ENCODE measurements around the gene NBEA. TPM values are rescaled to one million over a fixed set of nuclear protein-coding genes. Genes with fewer than 3 reads are reported as not detected.
"Not testable (repeated sequence)": the region's sequence is repeated elsewhere in the genome, so short reads cannot be mapped to it uniquely, and the experiment has no call there.

The NBEA gene
- polyA plus RNA-seq, 1 experiment: 1.3 TPM

DNA sequence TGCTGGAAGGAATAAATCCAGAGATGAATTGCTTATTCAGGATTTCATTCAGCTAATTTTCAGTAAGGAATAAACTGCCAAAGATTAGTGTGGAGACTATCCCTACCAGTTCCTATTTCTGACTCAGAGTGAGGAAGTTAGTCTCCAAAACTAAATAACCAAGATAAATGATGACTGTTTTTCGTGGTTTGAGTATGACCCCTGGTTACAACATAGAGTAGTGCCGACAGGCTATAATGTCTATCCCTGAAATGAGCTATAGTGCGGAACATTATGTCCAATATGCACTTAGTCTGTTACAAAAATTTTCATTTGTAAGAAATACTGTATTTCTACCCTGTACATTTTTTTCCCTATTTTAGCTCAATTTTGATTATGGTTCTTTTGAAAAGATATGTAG is 51.4 kb downstream of the NBEA start:
- ChIA-PET CTCF (no interaction called here), POLR2A (no interaction called here)
- DNase-seq (ENCODE audit: low read depth, low spot score): no peak
- Histone ChIP-seq H3K27ac (ENCODE audit: low read depth, low read length) (no peak overlapping the region), H3K27me3 (ENCODE audit: control insufficient read depth, insufficient read depth, low read length) (no peaks in the 10 kb centered on the region), H3K9me3 (ENCODE audit: control insufficient read depth, insufficient read depth, low read length) (peaks cover 12% of the 10 kb centered on the region), H3K4me3 (ENCODE audit: low read depth, low read length) (no peak overlapping the region)
- TF ChIP-seq, protein P1, sequence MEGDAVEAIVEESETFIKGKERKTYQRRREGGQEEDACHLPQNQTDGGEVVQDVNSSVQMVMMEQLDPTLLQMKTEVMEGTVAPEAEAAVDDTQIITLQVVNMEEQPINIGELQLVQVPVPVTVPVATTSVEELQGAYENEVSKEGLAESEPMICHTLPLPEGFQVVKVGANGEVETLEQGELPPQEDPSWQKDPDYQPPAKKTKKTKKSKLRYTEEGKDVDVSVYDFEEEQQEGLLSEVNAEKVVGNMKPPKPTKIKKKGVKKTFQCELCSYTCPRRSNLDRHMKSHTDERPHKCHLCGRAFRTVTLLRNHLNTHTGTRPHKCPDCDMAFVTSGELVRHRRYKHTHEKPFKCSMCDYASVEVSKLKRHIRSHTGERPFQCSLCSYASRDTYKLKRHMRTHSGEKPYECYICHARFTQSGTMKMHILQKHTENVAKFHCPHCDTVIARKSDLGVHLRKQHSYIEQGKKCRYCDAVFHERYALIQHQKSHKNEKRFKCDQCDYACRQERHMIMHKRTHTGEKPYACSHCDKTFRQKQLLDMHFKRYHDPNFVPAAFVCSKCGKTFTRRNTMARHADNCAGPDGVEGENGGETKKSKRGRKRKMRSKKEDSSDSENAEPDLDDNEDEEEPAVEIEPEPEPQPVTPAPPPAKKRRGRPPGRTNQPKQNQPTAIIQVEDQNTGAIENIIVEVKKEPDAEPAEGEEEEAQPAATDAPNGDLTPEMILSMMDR (IDR thresholded peaks at IDR 0.05; ENCODE audit: low read depth, low read length): no peak

DNA sequence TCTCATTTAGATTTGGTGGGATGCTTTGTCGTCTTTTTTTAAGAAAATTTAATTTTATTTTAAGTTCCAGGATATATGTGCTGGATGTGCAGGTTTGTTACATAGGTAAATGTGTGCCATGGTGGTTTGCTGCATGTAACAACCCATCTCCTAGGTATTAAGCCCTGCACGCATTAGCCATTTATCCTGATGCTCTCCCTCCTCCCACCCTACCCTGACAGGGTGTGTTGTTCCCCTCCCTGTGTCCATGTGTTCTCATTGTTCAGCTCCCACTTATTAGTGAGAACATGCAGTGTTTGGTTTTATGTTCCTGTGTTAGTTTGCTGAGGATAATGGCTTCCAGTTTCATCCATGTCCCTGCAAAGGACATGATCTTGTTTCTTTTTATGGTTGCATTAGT is 61.7 kb downstream of the NBEA start:
- H3K27ac ChIP-seq (ENCODE audit: low read depth, low read length); H3K9me3 ChIP-seq (ENCODE audit: control insufficient read depth, insufficient read depth, low read length); H3K4me3 ChIP-seq (ENCODE audit: low read depth, low read length); CTCF ChIA-PET; POLR2A ChIA-PET; H3K27me3 ChIP-seq (ENCODE audit: control insufficient read depth, insufficient read depth, low read length); DNase-seq (ENCODE audit: low read depth, low spot score): not testable (repeated sequence)

DNA sequence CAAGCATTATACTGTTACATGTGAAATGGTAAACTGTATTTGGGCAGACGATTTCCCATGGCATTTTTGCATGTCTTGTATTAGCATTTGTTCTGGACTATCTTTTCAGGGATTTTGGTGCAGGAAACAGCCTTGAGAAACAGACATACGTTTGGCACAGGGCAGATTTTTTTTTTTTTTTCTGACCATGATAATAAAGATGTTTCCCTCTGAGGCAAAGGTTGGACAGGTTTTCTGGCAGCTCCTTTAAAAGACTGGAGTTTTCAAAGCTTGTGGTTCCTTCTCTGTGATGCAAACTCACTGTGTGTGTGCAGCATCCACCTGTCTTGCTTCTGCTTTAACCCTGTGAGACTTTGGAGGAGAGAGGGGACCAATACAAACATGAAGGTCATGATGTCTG is 63.0 kb downstream of the NBEA start:
- H3K9me3 ChIP-seq (ENCODE audit: control insufficient read depth, insufficient read depth, low read length): no peaks in the 10 kb centered on the region
- TF ChIP-seq, protein P1 (IDR thresholded peaks at IDR 0.05; ENCODE audit: low read depth, low read length): no peak
- H3K27me3 ChIP-seq (ENCODE audit: control insufficient read depth, insufficient read depth, low read length): no peaks in the 10 kb centered on the region
- no peak overlapping the region for H3K4me3 ChIP-seq (ENCODE audit: low read depth, low read length)
- CTCF ChIA-PET: no interaction called here
- H3K27ac ChIP-seq (ENCODE audit: low read depth, low read length): no peak overlapping the region
- POLR2A ChIA-PET: no interaction called here
- DNase-seq (ENCODE audit: low read depth, low spot score): no peak

DNA sequence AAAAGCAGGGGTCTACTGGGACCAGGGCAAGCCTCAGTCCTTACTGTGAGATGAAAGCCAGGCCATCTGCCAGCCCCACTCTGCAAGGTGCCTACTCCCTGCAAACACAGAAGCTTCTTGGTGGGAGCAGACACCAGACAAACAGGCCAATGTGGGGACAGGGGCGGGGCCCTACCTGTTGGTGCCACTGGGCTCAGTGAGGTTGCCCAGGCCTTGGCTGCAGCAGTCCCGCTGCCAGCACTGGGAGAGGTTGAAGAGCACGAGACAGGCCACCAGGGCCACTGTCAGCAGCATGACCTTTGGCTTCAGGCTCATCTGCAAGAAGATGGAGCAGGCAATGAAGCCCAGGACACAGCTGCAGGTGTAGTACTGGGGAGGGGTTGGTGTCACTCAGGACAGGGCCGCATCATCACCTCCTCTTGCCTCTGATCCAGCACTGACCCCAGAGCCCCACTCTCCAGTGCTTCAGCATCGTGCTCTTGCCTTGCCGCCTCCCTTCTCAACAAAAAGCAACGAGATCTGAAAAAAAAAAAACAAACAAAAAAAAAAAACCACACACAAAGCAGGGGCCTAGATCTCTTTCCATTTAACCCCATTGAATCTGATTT is 72.6 kb downstream of the NBEA start:
- H3K4me3 ChIP-seq (ENCODE audit: low read depth, low read length): no peak overlapping the region
- TF ChIP-seq, protein P1 (IDR thresholded peaks at IDR 0.05; ENCODE audit: low read depth, low read length): no peak
- no peaks in the 10 kb centered on the region for H3K27me3 ChIP-seq (ENCODE audit: control insufficient read depth, insufficient read depth, low read length)
- H3K27ac ChIP-seq (ENCODE audit: low read depth, low read length): no peak overlapping the region
- ChIA-PET CTCF (interaction anchor here (0.7 kb wide), 1 partner anchor 20 kb away, joined by 11 read pairs; no protein-coding TSS in a partner anchor), POLR2A (no interaction called here)
- no peak for DNase-seq (ENCODE audit: low read depth, low spot score)
- H3K9me3 ChIP-seq (ENCODE audit: control insufficient read depth, insufficient read depth, low read length): no peaks in the 10 kb centered on the region; the same call in 1 of the 2 replicates

DNA sequence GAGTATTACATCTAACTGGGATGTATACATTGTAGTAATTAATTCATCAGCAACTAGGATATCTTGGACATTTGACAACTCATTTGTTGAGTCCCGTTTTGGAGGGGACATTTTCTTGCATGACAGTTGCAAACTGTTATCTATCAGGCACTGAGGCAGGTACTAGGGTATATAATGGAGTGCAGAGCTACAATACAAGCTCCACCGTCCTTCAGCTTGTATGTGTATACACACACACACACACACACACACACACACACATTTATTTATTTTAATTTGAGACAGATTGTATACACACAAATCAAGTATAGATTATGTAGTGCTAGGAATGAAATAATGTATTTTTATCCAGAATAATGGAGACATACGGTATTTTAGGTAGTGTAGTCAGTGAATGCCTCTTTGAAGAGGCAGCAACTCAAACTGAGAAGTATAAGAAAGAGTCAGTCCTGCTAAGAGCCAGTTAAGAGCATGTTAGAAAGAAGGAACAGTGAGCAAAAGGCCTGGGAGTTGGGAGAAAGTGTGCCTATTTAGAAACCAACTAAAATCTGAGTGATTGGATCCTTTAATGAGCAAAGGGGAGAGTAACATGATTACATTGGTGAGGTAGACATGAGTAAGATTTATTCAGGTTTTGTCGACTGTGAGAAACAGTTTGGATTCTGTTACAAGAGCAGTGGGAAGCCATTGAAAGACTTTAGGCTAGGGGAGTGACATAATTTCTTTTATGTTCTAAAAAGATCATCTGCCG is 74.5 kb downstream of the NBEA start:
- DNase-seq (ENCODE audit: low read depth, low spot score): no peak
- H3K27me3 ChIP-seq (ENCODE audit: control insufficient read depth, insufficient read depth, low read length): no peaks in the 10 kb centered on the region
- H3K4me3 ChIP-seq (ENCODE audit: low read depth, low read length): no peak overlapping the region
- POLR2A ChIA-PET: no interaction called here
- no peaks in the 10 kb centered on the region; the same call in 1 of the 2 replicates for H3K9me3 ChIP-seq (ENCODE audit: control insufficient read depth, insufficient read depth, low read length)
- TF ChIP-seq, protein P1 (IDR thresholded peaks at IDR 0.05; ENCODE audit: low read depth, low read length): no peak
- CTCF ChIA-PET: no interaction called here
- H3K27ac ChIP-seq (ENCODE audit: low read depth, low read length): no peak overlapping the region

Measured in AG04450 (cell line).